Astrocyte of the cerebellum (primary cell): Measurements from ENCODE around the gene KMT2E.

Experiments
- DNase-seq: peaks from one replicate; pipeline ENCODE4 v3.0.0-alpha.2; 2011; ENCODE audit warnings: low read depth
- H3K4me3 ChIP-seq: 2 replicates; pipeline ENCODE4 v1.5.1; 2011; ENCODE audit warnings: mild to moderate bottlenecking, low read depth, low read length, moderate library complexity
- CTCF ChIP-seq: IDR thresholded peaks from 2 replicates; pipeline ENCODE4 v1.5.1; 2012; ENCODE audit warnings: low read length, low read depth, moderate library complexity, mild to moderate bottlenecking; ENCODE audit errors: missing control alignments
- in situ Hi-C: cut with HindIII; loops from 2 replicates; pipeline ENCODE4 v1.10.0; 2017; ENCODE audit warnings: low sequenced_read_pairs

Gene KMT2E

GRCh38 chr7:105055084-105055483 lies 41.1 kb downstream of the KMT2E start:
- DNase-seq, result no peak
- no peak for TF ChIP-seq CTCF
- in situ Hi-C loops, result no loop called here
- H3K4me3 ChIP-seq, result no peak overlapping the region

- in situ Hi-C loops, result no loop called here
- no peak for TF ChIP-seq CTCF
- H3K4me3 ChIP-seq, result no peak overlapping the region
- no peak for DNase-seq
These were observed 41.6 kb downstream of the KMT2E start for GRCh38 chr7:105055621-105056020.

DNA sequence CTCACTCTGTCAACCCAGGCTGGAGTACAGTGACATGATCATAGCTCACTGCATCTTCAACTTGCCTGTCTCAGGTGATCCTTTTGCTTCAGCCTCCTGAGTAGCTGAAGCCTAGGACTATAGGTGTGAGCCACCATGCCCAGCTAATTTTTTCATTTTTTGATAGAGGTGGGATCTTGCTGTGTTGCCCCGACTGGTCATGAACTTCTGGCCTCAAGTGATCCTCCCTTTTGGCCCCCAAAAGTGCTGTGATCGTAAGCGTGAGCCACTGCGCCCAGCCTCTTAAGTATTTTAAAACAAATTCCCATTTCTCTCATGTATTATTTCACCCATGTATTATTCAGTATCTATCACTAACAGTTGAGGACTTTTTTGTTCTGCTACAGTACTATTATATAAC lies 43.5 kb downstream of the KMT2E start:
- no peak for TF ChIP-seq CTCF
- in situ Hi-C loops, result no loop called here
- no peak for DNase-seq
- H3K4me3 ChIP-seq, result no peak overlapping the region

DNA sequence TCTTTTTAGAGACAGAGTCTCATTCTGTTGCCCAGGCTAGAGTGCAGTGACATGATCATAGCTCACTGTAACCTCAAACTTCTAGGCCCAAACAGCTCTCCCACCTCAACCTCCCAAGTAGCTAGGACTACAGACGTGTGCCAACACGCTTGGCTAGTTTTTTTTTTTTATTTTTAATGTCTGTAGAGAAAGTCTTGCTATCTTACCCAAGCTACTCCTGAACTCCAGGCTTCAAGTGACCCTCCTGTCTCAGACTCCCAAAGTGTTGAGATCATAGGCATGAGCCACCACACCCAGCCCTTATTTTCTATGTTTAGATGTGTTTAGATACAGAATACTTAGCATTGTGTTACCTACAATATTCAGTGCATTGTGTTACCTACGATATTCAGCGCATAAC lies 46.4 kb downstream of the KMT2E start:
- DNase-seq, result no peak

DNA sequence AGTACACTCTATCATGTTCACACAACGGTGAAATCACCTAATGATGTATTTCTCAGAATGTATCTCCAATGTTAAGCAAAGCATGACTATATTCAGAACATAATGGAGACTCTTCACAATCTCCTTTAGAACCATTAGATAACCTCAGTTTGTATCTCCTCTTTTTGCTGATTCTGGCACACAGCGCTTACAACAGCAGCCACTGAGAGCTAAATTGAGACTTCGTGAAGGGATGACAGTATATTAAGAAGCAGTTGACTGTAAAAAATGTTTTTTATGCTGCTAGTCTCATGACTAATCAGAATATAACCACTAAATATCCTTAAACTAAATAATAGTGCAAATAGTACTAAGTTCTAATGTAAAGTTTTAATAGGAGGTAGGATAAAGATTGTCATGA lies 46.9 kb downstream of the KMT2E start:
- H3K4me3 ChIP-seq, result no peak overlapping the region
- TF ChIP-seq CTCF, result no peak
- in situ Hi-C loops, result no loop called here
- DNase-seq, result no peak

More for the DNA sequence above, 46.4 kb downstream of the KMT2E start:
- in situ Hi-C loops, result no loop called here
- TF ChIP-seq CTCF, result no peak
- H3K4me3 ChIP-seq, result no peak overlapping the region

DNA sequence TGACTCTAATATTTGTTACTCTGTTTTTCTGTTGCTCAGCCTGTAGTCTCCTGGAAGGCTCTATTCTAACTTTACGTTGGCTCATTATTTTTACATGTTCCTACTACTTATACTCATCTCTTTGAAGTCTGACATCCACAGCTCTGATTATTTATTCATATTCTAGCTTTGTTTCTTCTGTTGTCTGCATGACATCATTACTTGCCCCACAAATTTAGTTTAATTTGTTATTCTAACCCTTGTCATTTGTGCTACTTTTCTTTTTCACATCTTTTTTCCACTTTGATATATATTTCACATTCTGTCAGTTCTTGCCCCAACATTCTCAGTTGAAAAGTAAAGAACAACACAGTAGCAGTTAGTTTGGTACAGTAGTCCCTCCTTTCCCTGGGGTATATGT lies 51.1 kb downstream of the KMT2E start:
- no peak overlapping the region for H3K4me3 ChIP-seq
- TF ChIP-seq CTCF, result no peak
- in situ Hi-C loops, result no loop called here

DNA sequence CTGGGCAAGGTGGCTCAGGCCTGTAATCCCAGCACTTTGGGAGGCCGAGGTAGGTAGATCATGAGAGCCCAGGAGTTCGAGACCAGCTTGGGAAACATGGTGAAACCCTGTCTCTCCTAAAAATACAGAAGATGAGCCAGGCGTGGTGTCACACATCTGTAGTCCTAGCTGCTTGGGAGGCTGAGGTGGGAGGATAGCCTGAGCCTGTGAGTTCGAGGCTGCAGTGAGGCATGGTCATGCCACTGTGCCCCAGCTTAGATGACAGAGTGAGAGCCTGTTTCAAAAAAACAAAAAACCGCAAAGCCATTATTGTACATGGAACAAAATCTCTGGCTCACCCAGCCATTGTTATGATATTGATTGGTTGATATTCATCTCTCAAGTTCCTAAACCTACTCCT lies 53.7 kb downstream of the KMT2E start:
- no peak for DNase-seq
- in situ Hi-C loops, result no loop called here
- H3K4me3 ChIP-seq, result no peak overlapping the region
- TF ChIP-seq CTCF, result no peak

More for the DNA sequence above, 51.1 kb downstream of the KMT2E start:
- DNase-seq, result no peak
